Endothelial cell (in vitro differentiated cells): ENCODE data around the gene THRAP3. TPM values are rescaled to one million over a fixed set of nuclear protein-coding genes. Genes with fewer than 3 reads are reported as not detected.
"Not testable (repeated sequence)": the region's sequence is repeated elsewhere in the genome, so short reads cannot be mapped to it uniquely, and the experiment has no call there.

Experiments
- DNase-seq: peaks from one replicate; pipeline ENCODE4 v3.0.0; 2021; ENCODE audit warnings: low spot score
- H3K27ac Mint-ChIP-seq: one replicate; pipeline ENCODE4 v1.8.0; 2021; ENCODE audit warnings: mixed read lengths, inconsistent platforms; ENCODE audit not compliant: unreplicated experiment
- H3K27me3 Mint-ChIP-seq: one replicate; pipeline ENCODE4 v1.8.0; 2021; ENCODE audit warnings: mild to moderate bottlenecking, moderate library complexity, mixed read lengths, inconsistent platforms; ENCODE audit not compliant: unreplicated experiment
- H3K36me3 Mint-ChIP-seq: one replicate; pipeline ENCODE4 v1.8.0; 2021; ENCODE audit warnings: mild to moderate bottlenecking, low read depth, mixed read lengths, inconsistent platforms; ENCODE audit not compliant: unreplicated experiment
- H3K4me1 Mint-ChIP-seq: one replicate; pipeline ENCODE4 v1.8.0; 2021; ENCODE audit warnings: mild to moderate bottlenecking, mixed read lengths, inconsistent platforms; ENCODE audit not compliant: unreplicated experiment
- H3K4me3 Mint-ChIP-seq: one replicate; pipeline ENCODE4 v1.8.0; 2021; ENCODE audit warnings: mild to moderate bottlenecking, mixed read lengths, inconsistent platforms; ENCODE audit not compliant: unreplicated experiment
- H3K9me3 Mint-ChIP-seq: one replicate; pipeline ENCODE4 v1.8.0; 2021; ENCODE audit warnings: mixed read lengths, inconsistent platforms; ENCODE audit not compliant: unreplicated experiment
- CTCF ChIP-seq: fragments of 200-600 bp; sonication (generic); IDR thresholded peaks from one replicate; pipeline ENCODE4 v1.5.0; 2021; ENCODE audit warnings: antibody characterized with exemption; ENCODE audit not compliant: unreplicated experiment
- total RNA-seq: library from RNA; stranded (reverse); fragmentation: NEBNext Ultra II Directional; extraction: Animal tissue kit (Norgen Biotek cat#: 25700); gene quantifications from one replicate; pipeline ENCODE4 v1.2.1, GENCODE V29; 2021; ENCODE audit not compliant: unreplicated experiment

THRAP3 gene
- total RNA-seq, 1 donor from 2014 or later = 129 TPM

GRCh38 chr1:36225283-36225899, 1.1 kb downstream of the THRAP3 start:
- Mint-ChIP-seq H3K9me3 (no peaks in the 10 kb centered on the region), H3K4me3 (peak overlapping the region; percentile 99), H3K27me3 (peaks cover 9% of the 10 kb centered on the region), H3K4me1 (peaks cover 33% of the 10 kb centered on the region), H3K36me3 (peaks cover 15% of the 10 kb centered on the region), H3K27ac (peak overlapping the region; percentile 97)
- DNase-seq = no peak
- TF ChIP-seq CTCF = no peak

- not testable (repeated sequence) for H3K4me3 Mint-ChIP-seq, H3K36me3 Mint-ChIP-seq, DNase-seq, H3K27ac Mint-ChIP-seq, H3K27me3 Mint-ChIP-seq, H3K9me3 Mint-ChIP-seq
- peaks cover 23% of the 10 kb centered on the region for H3K4me1 Mint-ChIP-seq
Measured at GRCh38 chr1:36230279-36230678, 6.0 kb downstream of the THRAP3 start.

GRCh38 chr1:36231191-36231590, 6.9 kb downstream of the THRAP3 start:
- H3K4me1 Mint-ChIP-seq = peaks cover 20% of the 10 kb centered on the region
- H3K27me3 Mint-ChIP-seq = no peaks in the 10 kb centered on the region
- H3K27ac Mint-ChIP-seq = no peak overlapping the region
- no peaks in the 10 kb centered on the region for H3K9me3 Mint-ChIP-seq
- no peak for DNase-seq
- no peak for TF ChIP-seq CTCF
- peaks cover 9% of the 10 kb centered on the region for H3K36me3 Mint-ChIP-seq
- H3K4me3 Mint-ChIP-seq = no peak overlapping the region

- no peak overlapping the region for H3K4me3 Mint-ChIP-seq
- no peak for DNase-seq
- H3K9me3 Mint-ChIP-seq = no peaks in the 10 kb centered on the region
- no peak overlapping the region for H3K27ac Mint-ChIP-seq
- TF ChIP-seq CTCF = no peak
- H3K27me3 Mint-ChIP-seq = no peaks in the 10 kb centered on the region
- H3K36me3 Mint-ChIP-seq = peaks cover 2% of the 10 kb centered on the region
- peaks cover 16% of the 10 kb centered on the region for H3K4me1 Mint-ChIP-seq
Measured at GRCh38 chr1:36232212-36233095, 8.2 kb downstream of the THRAP3 start.

GRCh38 chr1:36236302-36236701, 12.1 kb downstream of the THRAP3 start:
- Mint-ChIP-seq H3K27me3 (no peaks in the 10 kb centered on the region), H3K4me1 (peaks cover 19% of the 10 kb centered on the region), H3K9me3 (no peaks in the 10 kb centered on the region), H3K36me3 (no peaks in the 10 kb centered on the region), H3K4me3 (no peak overlapping the region), H3K27ac (peak overlapping the region; percentile 70)
- no peak for TF ChIP-seq CTCF
- no peak for DNase-seq
